HG03354 (cell line): ENCODE results near the gene CCDC78.

Source experiments
- ATAC-seq: cut with Tn5 transposase; IDR thresholded peaks from one replicate; pipeline ENCODE4 v1.9.1; 2021; ENCODE audit warnings: mild to moderate bottlenecking; ENCODE audit not compliant: unreplicated experiment, poor library complexity, severe bottlenecking

Gene CCDC78

GRCh38 chr16:726438-727290 is at the start of gene CCDC78, which contains the start of gene HAGHL:
TSS of gene CCDC78 (minus strand) at chr16:726443. CDS start at chr16:726367, 76 bp downstream.
TSS of gene HAGHL (plus strand) at chr16:727106. CDS start at chr16:727510, 404 bp downstream.
- peak; percentile 39 for ATAC-seq

- ATAC-seq, result no peak
Measured at GRCh38 chr16:775236-775796, 49.1 kb upstream of the CCDC78 start.

GRCh38 chr16:774086-775001 is 48.1 kb upstream of the CCDC78 start:
- ATAC-seq, result no peak

GRCh38 chr16:772959-773358 is 46.7 kb upstream of the CCDC78 start:
- no peak for ATAC-seq

- ATAC-seq, result no peak
Measured at GRCh38 chr16:770411-770810, 44.2 kb upstream of the CCDC78 start.

- no peak for ATAC-seq
Measured at GRCh38 chr16:769934-770333, 43.7 kb upstream of the CCDC78 start.

- ATAC-seq, result no peak
Measured at GRCh38 chr16:769184-769784, 43.0 kb upstream of the CCDC78 start.

GRCh38 chr16:768428-768827 is 42.2 kb upstream of the CCDC78 start:
- ATAC-seq, result no peak

GRCh38 chr16:767743-768235 is 41.5 kb upstream of the CCDC78 start:
- no peak for ATAC-seq

GRCh38 chr16:766820-767640 is 40.8 kb upstream of the CCDC78 start:
- ATAC-seq, result no peak

- no peak for ATAC-seq
Measured at GRCh38 chr16:766008-766819, 40.0 kb upstream of the CCDC78 start.

- no peak for ATAC-seq
Measured at GRCh38 chr16:765488-765865, 39.2 kb upstream of the CCDC78 start.

- no peak for ATAC-seq
Measured at GRCh38 chr16:764848-765487, 38.7 kb upstream of the CCDC78 start.

- ATAC-seq, result no peak
Measured at GRCh38 chr16:764184-764750, 38.0 kb upstream of the CCDC78 start.

GRCh38 chr16:763369-764183 is 37.3 kb upstream of the CCDC78 start:
- ATAC-seq, result no peak

GRCh38 chr16:762595-763268 is 36.5 kb upstream of the CCDC78 start:
- ATAC-seq, result no peak
